ENCODE results near the gene ARPP21.

ARPP21 gene

GRCh38 chr3:35671483-35671882 is 32.2 kb downstream of the ARPP21 start:
- Histone ChIP-seq H3K36me3 (ENCODE audit: insufficient read depth, low read length) (no peaks in the 10 kb centered on the region), H3K9me3 (ENCODE audit: low read length) (no peaks in the 10 kb centered on the region), H2AFZ (ENCODE audit: low read depth, low read length) (no peak overlapping the region), H3K4me1 (ENCODE audit: insufficient read depth, low read length) (no peaks in the 10 kb centered on the region), H3K4me3 (ENCODE audit: low read length) (no peak overlapping the region), H3K27me3 (ENCODE audit: insufficient read depth, low read length) (no peaks in the 10 kb centered on the region)

DNA sequence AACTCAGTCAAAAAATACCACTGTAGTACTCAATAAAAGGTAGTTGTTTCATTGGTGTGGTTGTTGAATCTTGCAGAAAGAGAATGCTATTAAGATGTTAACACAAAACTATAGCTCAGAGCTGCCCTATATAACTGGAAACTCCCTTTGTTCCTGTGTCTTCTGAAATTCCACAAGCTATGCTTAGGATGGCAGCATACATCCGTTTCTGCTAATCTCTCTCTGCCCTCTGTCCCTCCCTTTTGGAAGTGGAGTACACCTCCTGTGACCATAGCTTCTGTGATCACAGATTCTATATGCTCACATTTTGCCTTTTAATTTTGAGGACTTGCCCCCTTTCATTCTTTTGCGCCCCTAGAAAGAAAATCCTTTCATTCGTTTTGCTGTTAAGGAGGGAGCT is 33.7 kb downstream of the ARPP21 start:
- Histone ChIP-seq H3K36me3 (ENCODE audit: insufficient read depth, low read length) (no peaks in the 10 kb centered on the region), H2AFZ (ENCODE audit: low read depth, low read length) (no peak overlapping the region), H3K4me3 (ENCODE audit: low read length) (no peak overlapping the region), H3K4me1 (ENCODE audit: insufficient read depth, low read length) (no peaks in the 10 kb centered on the region), H3K9me3 (ENCODE audit: low read length) (no peaks in the 10 kb centered on the region), H3K27me3 (ENCODE audit: insufficient read depth, low read length) (no peaks in the 10 kb centered on the region)

DNA sequence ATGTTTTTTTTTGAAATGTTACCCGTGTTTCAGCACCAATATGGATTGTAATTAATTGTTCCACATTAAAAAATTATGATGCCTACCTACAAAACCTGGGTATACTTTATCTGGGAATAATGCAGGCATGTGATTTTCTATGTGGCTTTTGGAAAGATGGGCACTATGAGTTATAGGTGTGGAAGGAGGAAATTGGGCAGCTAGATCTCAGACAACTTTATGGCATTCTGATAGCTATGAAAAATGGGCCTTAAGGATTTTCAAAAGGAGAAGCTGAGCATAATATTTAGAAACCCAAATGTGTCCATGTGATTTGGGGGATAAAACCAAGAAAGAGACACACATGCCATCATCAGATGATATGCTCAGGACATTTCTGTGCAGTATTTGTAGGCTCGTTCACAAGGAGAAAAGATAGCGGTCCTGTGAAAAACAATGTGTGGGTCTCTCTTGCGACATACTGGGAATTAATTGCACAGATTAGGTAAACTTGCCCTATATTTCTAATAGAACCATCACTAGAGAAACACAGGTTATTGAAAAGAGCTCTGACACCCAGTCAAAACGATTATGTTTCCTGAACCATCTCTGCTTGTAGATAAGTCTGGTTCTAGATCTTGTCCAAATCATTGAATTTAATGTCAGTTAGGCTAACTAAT is 35.3 kb downstream of the ARPP21 start:
- Histone ChIP-seq H2AFZ (ENCODE audit: low read depth, low read length) (no peak overlapping the region), H3K4me1 (ENCODE audit: insufficient read depth, low read length) (no peaks in the 10 kb centered on the region), H3K9me3 (ENCODE audit: low read length) (no peaks in the 10 kb centered on the region), H3K36me3 (ENCODE audit: insufficient read depth, low read length) (no peaks in the 10 kb centered on the region), H3K27me3 (ENCODE audit: insufficient read depth, low read length) (no peaks in the 10 kb centered on the region), H3K4me3 (ENCODE audit: low read length) (no peak overlapping the region)

GRCh38 chr3:35675206-35675605 is 35.9 kb downstream of the ARPP21 start:
- no peaks in the 10 kb centered on the region for H3K27me3 ChIP-seq (ENCODE audit: insufficient read depth, low read length)
- no peaks in the 10 kb centered on the region for H3K9me3 ChIP-seq (ENCODE audit: low read length)
- H3K36me3 ChIP-seq (ENCODE audit: insufficient read depth, low read length), result no peaks in the 10 kb centered on the region
- no peaks in the 10 kb centered on the region for H3K4me1 ChIP-seq (ENCODE audit: insufficient read depth, low read length)
- H3K4me3 ChIP-seq (ENCODE audit: low read length), result no peak overlapping the region
- no peak overlapping the region for H2AFZ ChIP-seq (ENCODE audit: low read depth, low read length)

- Histone ChIP-seq H3K4me3 (ENCODE audit: low read length) (no peak overlapping the region), H3K4me1 (ENCODE audit: insufficient read depth, low read length) (no peaks in the 10 kb centered on the region), H3K9me3 (ENCODE audit: low read length) (no peaks in the 10 kb centered on the region), H3K27me3 (ENCODE audit: insufficient read depth, low read length) (no peaks in the 10 kb centered on the region), H3K36me3 (ENCODE audit: insufficient read depth, low read length) (no peaks in the 10 kb centered on the region), H2AFZ (ENCODE audit: low read depth, low read length) (no peak overlapping the region)
Measured at GRCh38 chr3:35675621-35676020, 36.3 kb downstream of the ARPP21 start.

DNA sequence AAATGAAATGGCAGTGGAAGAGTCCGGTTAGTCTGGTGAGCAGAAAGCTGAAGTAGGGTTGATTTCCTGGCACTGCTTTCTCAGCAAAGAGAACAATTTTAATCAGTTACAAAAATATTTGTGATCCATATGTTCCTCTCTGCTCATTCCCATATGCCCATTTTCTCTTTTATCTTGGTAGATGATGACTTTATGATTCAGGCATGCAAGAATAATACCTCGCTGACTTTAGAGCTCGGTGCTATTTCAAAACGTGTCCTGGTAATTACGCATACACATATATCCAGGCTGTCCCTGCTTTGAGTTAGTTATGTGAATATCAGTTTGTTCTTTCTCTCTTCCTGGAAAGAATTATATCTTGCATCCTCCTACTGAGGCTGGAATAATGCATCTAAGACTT is 38.5 kb downstream of the ARPP21 start:
- Histone ChIP-seq H3K36me3 (ENCODE audit: insufficient read depth, low read length) (no peaks in the 10 kb centered on the region), H3K27me3 (ENCODE audit: insufficient read depth, low read length) (no peaks in the 10 kb centered on the region), H2AFZ (ENCODE audit: low read depth, low read length) (no peak overlapping the region), H3K4me3 (ENCODE audit: low read length) (no peak overlapping the region), H3K4me1 (ENCODE audit: insufficient read depth, low read length) (no peaks in the 10 kb centered on the region), H3K9me3 (ENCODE audit: low read length) (no peaks in the 10 kb centered on the region)

GRCh38 chr3:35678643-35679161 is 39.4 kb downstream of the ARPP21 start:
- H3K9me3 ChIP-seq (ENCODE audit: low read length), result no peaks in the 10 kb centered on the region
- H2AFZ ChIP-seq (ENCODE audit: low read depth, low read length), result no peak overlapping the region
- H3K27me3 ChIP-seq (ENCODE audit: insufficient read depth, low read length), result no peaks in the 10 kb centered on the region
- no peaks in the 10 kb centered on the region for H3K36me3 ChIP-seq (ENCODE audit: insufficient read depth, low read length)
- H3K4me3 ChIP-seq (ENCODE audit: low read length), result no peak overlapping the region
- H3K4me1 ChIP-seq (ENCODE audit: insufficient read depth, low read length), result no peaks in the 10 kb centered on the region

DNA sequence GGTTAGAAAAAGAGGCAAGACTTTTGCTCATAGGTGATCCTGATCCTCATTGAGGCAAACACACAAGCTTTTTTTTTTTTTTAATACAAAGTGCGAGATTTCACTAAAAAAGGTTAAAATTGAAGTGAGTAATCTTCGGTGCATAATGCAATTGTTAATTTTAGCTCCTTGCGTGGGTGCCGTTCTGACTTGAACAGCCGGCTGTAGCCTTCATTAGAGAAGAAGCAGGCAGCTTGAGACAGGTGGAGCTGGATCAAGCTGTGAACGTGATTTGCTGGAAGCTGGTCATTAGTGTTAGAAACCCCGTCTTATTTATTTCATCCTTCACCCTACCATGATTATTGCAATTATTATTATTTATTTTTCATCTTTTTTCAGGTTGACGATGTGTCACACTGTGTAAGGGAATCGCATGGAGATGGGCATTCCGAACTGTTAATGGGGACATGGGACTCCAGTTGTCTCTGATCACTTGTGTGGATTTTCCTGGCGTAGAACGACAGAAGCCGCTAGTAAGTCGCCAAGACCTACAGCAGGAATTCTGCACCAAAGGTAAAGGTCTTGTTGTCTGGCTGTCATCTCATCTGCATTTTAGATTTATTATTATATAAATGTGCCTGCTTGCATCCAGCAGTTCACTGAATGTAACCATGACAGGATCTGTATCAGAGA is 40.2 kb downstream of the ARPP21 start:
- H3K4me1 ChIP-seq (ENCODE audit: insufficient read depth, low read length), result no peaks in the 10 kb centered on the region
- H3K27me3 ChIP-seq (ENCODE audit: insufficient read depth, low read length), result no peaks in the 10 kb centered on the region
- no peaks in the 10 kb centered on the region for H3K9me3 ChIP-seq (ENCODE audit: low read length)
- no peaks in the 10 kb centered on the region for H3K36me3 ChIP-seq (ENCODE audit: insufficient read depth, low read length)
- no peak overlapping the region for H3K4me3 ChIP-seq (ENCODE audit: low read length)
- H2AFZ ChIP-seq (ENCODE audit: low read depth, low read length), result no peak overlapping the region

- Histone ChIP-seq H3K9me3 (ENCODE audit: low read length) (no peaks in the 10 kb centered on the region), H3K36me3 (ENCODE audit: insufficient read depth, low read length) (no peaks in the 10 kb centered on the region), H3K27me3 (ENCODE audit: insufficient read depth, low read length) (no peaks in the 10 kb centered on the region), H3K4me1 (ENCODE audit: insufficient read depth, low read length) (no peaks in the 10 kb centered on the region), H3K4me3 (ENCODE audit: low read length) (no peak overlapping the region), H2AFZ (ENCODE audit: low read depth, low read length) (no peak overlapping the region)
Measured at GRCh38 chr3:35680866-35681650, 41.7 kb downstream of the ARPP21 start.

DNA sequence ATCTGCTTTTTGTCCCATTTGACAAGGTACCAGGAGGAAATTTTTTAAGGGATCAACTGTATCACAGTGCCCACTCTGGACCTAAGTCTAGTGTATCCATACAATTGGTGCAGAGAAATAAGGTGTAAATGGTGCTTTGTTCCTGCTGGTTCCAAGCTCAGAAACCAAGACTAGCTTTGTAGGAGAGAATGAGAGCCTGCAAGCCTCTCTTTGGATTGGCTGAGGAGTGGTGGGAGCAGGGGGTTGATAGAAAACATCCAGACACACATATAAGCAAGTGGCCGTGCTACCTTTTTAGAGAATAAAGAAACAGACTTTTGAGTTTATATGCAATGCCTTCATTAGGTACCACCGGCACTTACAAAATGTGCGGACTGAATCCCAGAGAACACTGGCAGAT is 45.8 kb downstream of the ARPP21 start:
- no peak overlapping the region for H2AFZ ChIP-seq (ENCODE audit: low read depth, low read length)
- H3K9me3 ChIP-seq (ENCODE audit: low read length), result no peaks in the 10 kb centered on the region
- no peaks in the 10 kb centered on the region for H3K4me1 ChIP-seq (ENCODE audit: insufficient read depth, low read length)
- no peak overlapping the region for H3K4me3 ChIP-seq (ENCODE audit: low read length)
- H3K27me3 ChIP-seq (ENCODE audit: insufficient read depth, low read length), result no peaks in the 10 kb centered on the region
- no peaks in the 10 kb centered on the region for H3K36me3 ChIP-seq (ENCODE audit: insufficient read depth, low read length)

DNA sequence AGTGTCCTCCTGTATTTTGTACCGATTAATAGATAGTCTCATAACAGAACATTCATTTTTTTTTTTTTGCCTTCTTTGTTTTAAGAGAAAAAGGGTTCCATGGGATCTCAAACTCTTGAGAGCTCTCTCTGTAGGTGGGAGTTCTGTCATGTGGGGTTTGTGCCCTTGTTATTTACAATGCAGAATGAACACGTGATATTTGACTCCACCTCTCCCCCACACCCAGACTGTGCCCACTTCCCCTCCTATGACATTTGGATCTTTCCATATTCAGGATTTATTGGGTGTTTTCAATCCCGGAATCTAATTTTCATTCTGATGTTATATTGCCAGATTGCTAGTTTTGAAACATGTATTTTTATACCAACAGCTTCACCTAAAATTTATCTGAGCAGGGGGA is 49.5 kb downstream of the ARPP21 start:
- no peak overlapping the region for H3K4me3 ChIP-seq (ENCODE audit: low read length)
- H3K36me3 ChIP-seq (ENCODE audit: insufficient read depth, low read length), result no peaks in the 10 kb centered on the region
- no peaks in the 10 kb centered on the region for H3K27me3 ChIP-seq (ENCODE audit: insufficient read depth, low read length)
- H3K4me1 ChIP-seq (ENCODE audit: insufficient read depth, low read length), result no peaks in the 10 kb centered on the region
- no peaks in the 10 kb centered on the region for H3K9me3 ChIP-seq (ENCODE audit: low read length)
- no peak overlapping the region for H2AFZ ChIP-seq (ENCODE audit: low read depth, low read length)

DNA sequence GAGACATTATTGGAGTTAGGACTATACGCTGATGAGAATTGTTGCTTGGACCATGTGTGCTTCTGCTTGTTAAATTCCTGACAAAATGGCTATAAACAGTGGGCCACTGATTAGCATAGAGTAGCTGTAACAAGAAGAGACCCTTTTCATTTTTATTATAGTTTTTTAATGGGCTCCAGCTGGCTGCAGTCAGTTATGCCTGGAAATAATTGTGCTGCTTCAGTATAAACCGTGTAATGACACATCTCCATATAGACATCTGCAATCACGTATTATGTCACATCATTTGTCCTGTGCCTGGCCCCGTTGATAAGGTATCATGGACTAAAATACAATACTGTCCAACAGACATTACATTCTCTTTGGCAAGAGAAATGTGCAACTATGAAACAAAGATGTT is 50.9 kb downstream of the ARPP21 start:
- no peaks in the 10 kb centered on the region for H3K4me1 ChIP-seq (ENCODE audit: insufficient read depth, low read length)
- H3K9me3 ChIP-seq (ENCODE audit: low read length), result no peaks in the 10 kb centered on the region
- no peaks in the 10 kb centered on the region for H3K27me3 ChIP-seq (ENCODE audit: insufficient read depth, low read length)
- H3K4me3 ChIP-seq (ENCODE audit: low read length), result no peak overlapping the region
- H2AFZ ChIP-seq (ENCODE audit: low read depth, low read length), result no peak overlapping the region
- H3K36me3 ChIP-seq (ENCODE audit: insufficient read depth, low read length), result no peaks in the 10 kb centered on the region

GRCh38 chr3:35705904-35706303 is 66.6 kb downstream of the ARPP21 start:
- Histone ChIP-seq H3K4me1 (ENCODE audit: insufficient read depth, low read length) (peaks cover 2% of the 10 kb centered on the region), H3K36me3 (ENCODE audit: insufficient read depth, low read length) (no peaks in the 10 kb centered on the region), H3K27me3 (ENCODE audit: insufficient read depth, low read length) (no peaks in the 10 kb centered on the region), H3K9me3 (ENCODE audit: low read length) (no peaks in the 10 kb centered on the region), H3K4me3 (ENCODE audit: low read length) (no peak overlapping the region), H2AFZ (ENCODE audit: low read depth, low read length) (no peak overlapping the region)

Data from neuron (in vitro differentiated cells).